Neutrophil (primary cell): ENCODE data around the gene ADI1.

Source experiments
- H3K27ac ChIP-seq: fragments of 200-600 bp; sonication (generic); 2 replicates; pipeline ENCODE4 v1.5.1; 2016; ENCODE audit warnings: mild to moderate bottlenecking, moderate library complexity
- H3K27me3 ChIP-seq: fragments of 200-600 bp; sonication (generic); 2 replicates; pipeline ENCODE4 v1.6.0; 2016; ENCODE audit warnings: mild to moderate bottlenecking
- H3K36me3 ChIP-seq: fragments of 200-600 bp; sonication (generic); 2 replicates; pipeline ENCODE4 v1.5.1; 2017
- H3K4me1 ChIP-seq, 2 experiments: fragments of 200-600 bp in 1 of 2; sonication (generic) in 1 of 2; 1 replicate in 1 of 2; 2 replicates in 1 of 2; pipeline versions ENCODE4 v1.5.1 to v1.6.1; 2013 to 2016; ENCODE audit warnings: low read depth in 1 of 2, low read length in 1 of 2, mild to moderate bottlenecking in 1 of 2, moderate library complexity in 1 of 2; ENCODE audit not compliant: control insufficient read depth in 1 of 2, insufficient read depth in 1 of 2
- H3K4me3 ChIP-seq, 2 experiments: fragments of 200-600 bp in 1 of 2; sonication (generic) in 1 of 2; 1 replicate in 1 of 2; 2 replicates in 1 of 2; pipeline ENCODE4 v1.5.1; 2013 to 2016; ENCODE audit warnings: low read depth in 1 of 2, low read length in 1 of 2, mild to moderate bottlenecking in 1 of 2, moderate library complexity in 1 of 2
- H3K9me3 ChIP-seq: fragments of 200-600 bp; sonication (generic); 2 replicates; pipeline ENCODE4 v1.5.1; 2016
- TF ChIP-seq, protein P1 (sequence below): fragments of 200-600 bp; sonication (generic); IDR thresholded peaks from 2 replicates; pipeline ENCODE4 v1.5.1; 2016; ENCODE audit warnings: antibody characterized with exemption

ADI1 gene

GRCh38 chr2:3543023-3543683 is 23.8 kb upstream of the ADI1 start:
- Histone ChIP-seq H3K9me3 (no peaks in the 10 kb centered on the region), H3K4me3 (no peak overlapping the region), H3K27ac (no peak overlapping the region), H3K4me1 (no peaks in the 10 kb centered on the region), H3K27me3 (no peaks in the 10 kb centered on the region), H3K36me3 (peaks cover 64% of the 10 kb centered on the region)
- TF ChIP-seq, protein P1, sequence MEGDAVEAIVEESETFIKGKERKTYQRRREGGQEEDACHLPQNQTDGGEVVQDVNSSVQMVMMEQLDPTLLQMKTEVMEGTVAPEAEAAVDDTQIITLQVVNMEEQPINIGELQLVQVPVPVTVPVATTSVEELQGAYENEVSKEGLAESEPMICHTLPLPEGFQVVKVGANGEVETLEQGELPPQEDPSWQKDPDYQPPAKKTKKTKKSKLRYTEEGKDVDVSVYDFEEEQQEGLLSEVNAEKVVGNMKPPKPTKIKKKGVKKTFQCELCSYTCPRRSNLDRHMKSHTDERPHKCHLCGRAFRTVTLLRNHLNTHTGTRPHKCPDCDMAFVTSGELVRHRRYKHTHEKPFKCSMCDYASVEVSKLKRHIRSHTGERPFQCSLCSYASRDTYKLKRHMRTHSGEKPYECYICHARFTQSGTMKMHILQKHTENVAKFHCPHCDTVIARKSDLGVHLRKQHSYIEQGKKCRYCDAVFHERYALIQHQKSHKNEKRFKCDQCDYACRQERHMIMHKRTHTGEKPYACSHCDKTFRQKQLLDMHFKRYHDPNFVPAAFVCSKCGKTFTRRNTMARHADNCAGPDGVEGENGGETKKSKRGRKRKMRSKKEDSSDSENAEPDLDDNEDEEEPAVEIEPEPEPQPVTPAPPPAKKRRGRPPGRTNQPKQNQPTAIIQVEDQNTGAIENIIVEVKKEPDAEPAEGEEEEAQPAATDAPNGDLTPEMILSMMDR: no peak

GRCh38 chr2:3542107-3542506 is 22.8 kb upstream of the ADI1 start:
- H3K36me3 ChIP-seq: peaks cover 54% of the 10 kb centered on the region
- no peak overlapping the region for H3K4me3 ChIP-seq
- no peaks in the 10 kb centered on the region for H3K4me1 ChIP-seq
- no peaks in the 10 kb centered on the region for H3K27me3 ChIP-seq
- no peak overlapping the region for H3K27ac ChIP-seq
- TF ChIP-seq, protein P1: no peak
- H3K9me3 ChIP-seq: no peaks in the 10 kb centered on the region

DNA sequence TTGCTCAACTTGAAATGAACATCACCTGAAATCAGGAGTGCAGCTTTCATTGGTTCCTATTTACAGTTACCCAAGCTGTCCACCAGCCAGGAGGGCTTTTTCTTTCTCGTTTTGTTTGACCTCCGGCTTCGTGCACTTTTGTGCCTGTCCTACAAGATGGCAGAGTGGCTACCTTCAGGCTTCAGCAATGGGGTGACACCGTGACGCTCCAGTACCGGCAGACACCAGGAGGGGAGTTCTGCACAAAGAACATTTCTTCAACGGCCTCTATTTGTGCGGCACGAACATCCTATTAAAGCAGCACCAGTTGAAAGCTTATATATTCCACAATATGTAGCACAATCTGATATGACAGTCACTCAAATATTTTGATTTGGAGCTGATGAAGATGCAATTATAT is 20.5 kb upstream of the ADI1 start:
- Histone ChIP-seq H3K4me3 (no peak overlapping the region), H3K36me3 (peaks cover 34% of the 10 kb centered on the region), H3K4me1 (peaks cover 2 to 4% of the 10 kb centered on the region in 2 experiments), H3K27me3 (no peaks in the 10 kb centered on the region), H3K9me3 (no peaks in the 10 kb centered on the region), H3K27ac (no peak overlapping the region)
- TF ChIP-seq, protein P1: no peak

- Histone ChIP-seq H3K4me3 (no peak overlapping the region), H3K27ac (no peak overlapping the region)
- TF ChIP-seq, protein P1: no peak
These were observed 17.6 kb upstream of the ADI1 start for GRCh38 chr2:3536682-3537632.

DNA sequence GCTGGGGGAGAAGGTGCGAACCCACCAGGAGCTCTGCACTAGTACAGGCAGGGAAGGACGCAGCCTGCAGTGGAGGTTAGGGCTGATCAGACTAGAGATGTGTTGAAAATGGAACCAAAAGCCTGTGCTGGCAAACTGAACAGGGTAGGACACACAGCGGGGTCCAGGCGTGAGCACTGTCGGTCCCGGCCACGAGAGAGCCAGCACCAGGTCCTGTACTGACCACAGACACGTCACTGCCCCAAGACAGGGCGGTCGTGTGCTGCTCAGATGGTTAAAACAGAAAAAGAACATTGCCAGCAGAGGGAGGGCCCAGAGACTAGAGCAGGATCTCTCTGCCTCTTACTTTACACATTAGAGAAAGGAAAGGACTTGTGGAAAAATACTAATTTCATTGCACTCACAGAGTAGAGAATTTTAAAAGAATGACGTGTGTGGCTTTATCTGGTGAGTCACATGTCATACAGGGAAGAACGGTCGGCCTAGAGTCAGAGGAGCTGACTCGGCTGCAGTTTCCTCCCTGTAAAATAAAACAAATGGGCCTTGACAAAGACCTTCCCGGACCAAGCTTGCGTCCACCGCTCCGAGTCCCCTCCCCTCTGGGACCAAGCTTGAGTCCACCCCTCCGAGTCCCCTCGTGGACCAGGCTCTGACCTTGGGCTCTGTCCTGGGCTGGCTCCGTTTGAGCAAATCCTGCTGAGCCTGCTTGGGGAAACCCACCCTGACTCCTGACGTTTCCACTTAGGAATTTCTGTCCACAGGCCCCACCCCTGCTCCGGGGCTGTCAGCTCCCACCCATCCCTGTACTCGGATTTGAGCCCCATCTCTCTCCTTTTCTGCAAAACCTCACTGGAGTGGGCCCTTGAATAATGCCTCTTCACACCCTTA is 16.7 kb upstream of the ADI1 start:
- TF ChIP-seq, protein P1: no peak

More at GRCh38 chr2:3536682-3537632, 17.6 kb upstream of the ADI1 start:
- no peaks in the 10 kb centered on the region for H3K9me3 ChIP-seq
- peaks cover 6% of the 10 kb centered on the region for H3K36me3 ChIP-seq
- no peaks in the 10 kb centered on the region for H3K27me3 ChIP-seq
- H3K4me1 ChIP-seq: peaks cover 2 to 4% of the 10 kb centered on the region in 2 experiments

More for the DNA sequence above, 16.7 kb upstream of the ADI1 start:
- Histone ChIP-seq H3K4me3 (no peak overlapping the region), H3K27ac (no peak overlapping the region), H3K4me1 (peaks cover 2 to 4% of the 10 kb centered on the region in 2 experiments), H3K9me3 (no peaks in the 10 kb centered on the region), H3K36me3 (no peaks in the 10 kb centered on the region), H3K27me3 (no peaks in the 10 kb centered on the region)
